ENCODE results near the gene CREG2. TPM values are rescaled to one million over a fixed set of nuclear protein-coding genes. Genes with fewer than 3 reads are reported as not detected.

The CREG2 gene
- total RNA-seq, 1 donor from 2014 or later = 0.17 TPM

- Histone ChIP-seq H3K36me3 (ENCODE audit: control insufficient read depth, insufficient read depth, low read length) (no peaks in the 10 kb centered on the region), H3K27me3 (ENCODE audit: control insufficient read depth, insufficient read depth, low read length) (no peaks in the 10 kb centered on the region), H3K4me3 (ENCODE audit: low read depth, low read length) (no peak overlapping the region)
- TF ChIP-seq, protein P1, sequence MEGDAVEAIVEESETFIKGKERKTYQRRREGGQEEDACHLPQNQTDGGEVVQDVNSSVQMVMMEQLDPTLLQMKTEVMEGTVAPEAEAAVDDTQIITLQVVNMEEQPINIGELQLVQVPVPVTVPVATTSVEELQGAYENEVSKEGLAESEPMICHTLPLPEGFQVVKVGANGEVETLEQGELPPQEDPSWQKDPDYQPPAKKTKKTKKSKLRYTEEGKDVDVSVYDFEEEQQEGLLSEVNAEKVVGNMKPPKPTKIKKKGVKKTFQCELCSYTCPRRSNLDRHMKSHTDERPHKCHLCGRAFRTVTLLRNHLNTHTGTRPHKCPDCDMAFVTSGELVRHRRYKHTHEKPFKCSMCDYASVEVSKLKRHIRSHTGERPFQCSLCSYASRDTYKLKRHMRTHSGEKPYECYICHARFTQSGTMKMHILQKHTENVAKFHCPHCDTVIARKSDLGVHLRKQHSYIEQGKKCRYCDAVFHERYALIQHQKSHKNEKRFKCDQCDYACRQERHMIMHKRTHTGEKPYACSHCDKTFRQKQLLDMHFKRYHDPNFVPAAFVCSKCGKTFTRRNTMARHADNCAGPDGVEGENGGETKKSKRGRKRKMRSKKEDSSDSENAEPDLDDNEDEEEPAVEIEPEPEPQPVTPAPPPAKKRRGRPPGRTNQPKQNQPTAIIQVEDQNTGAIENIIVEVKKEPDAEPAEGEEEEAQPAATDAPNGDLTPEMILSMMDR (IDR thresholded peaks at IDR 0.05; ENCODE audit: insufficient read depth, low read length, poor library complexity, severe bottlenecking) = no peak
- no peak for DNase-seq (ENCODE audit: low read depth)
Measured at GRCh38 chr2:101374821-101375561, 12.3 kb downstream of the CREG2 start.

- Histone ChIP-seq H3K36me3 (ENCODE audit: control insufficient read depth, insufficient read depth, low read length) (no peaks in the 10 kb centered on the region), H3K27me3 (ENCODE audit: control insufficient read depth, insufficient read depth, low read length) (no peaks in the 10 kb centered on the region), H3K4me3 (ENCODE audit: low read depth, low read length) (no peak overlapping the region)
- TF ChIP-seq, protein P1 (IDR thresholded peaks at IDR 0.05; ENCODE audit: insufficient read depth, low read length, poor library complexity, severe bottlenecking) = no peak
- no peak for DNase-seq (ENCODE audit: low read depth)
Measured at GRCh38 chr2:101372792-101373191, 14.5 kb downstream of the CREG2 start.

- Histone ChIP-seq H3K4me3 (ENCODE audit: low read depth, low read length) (no peak overlapping the region), H3K36me3 (ENCODE audit: control insufficient read depth, insufficient read depth, low read length) (no peaks in the 10 kb centered on the region), H3K27me3 (ENCODE audit: control insufficient read depth, insufficient read depth, low read length) (no peaks in the 10 kb centered on the region)
- TF ChIP-seq, protein P1 (IDR thresholded peaks at IDR 0.05; ENCODE audit: insufficient read depth, low read length, poor library complexity, severe bottlenecking) = no peak
- no peak for DNase-seq (ENCODE audit: low read depth)
Measured at GRCh38 chr2:101371636-101372035, 15.7 kb downstream of the CREG2 start.

DNA sequence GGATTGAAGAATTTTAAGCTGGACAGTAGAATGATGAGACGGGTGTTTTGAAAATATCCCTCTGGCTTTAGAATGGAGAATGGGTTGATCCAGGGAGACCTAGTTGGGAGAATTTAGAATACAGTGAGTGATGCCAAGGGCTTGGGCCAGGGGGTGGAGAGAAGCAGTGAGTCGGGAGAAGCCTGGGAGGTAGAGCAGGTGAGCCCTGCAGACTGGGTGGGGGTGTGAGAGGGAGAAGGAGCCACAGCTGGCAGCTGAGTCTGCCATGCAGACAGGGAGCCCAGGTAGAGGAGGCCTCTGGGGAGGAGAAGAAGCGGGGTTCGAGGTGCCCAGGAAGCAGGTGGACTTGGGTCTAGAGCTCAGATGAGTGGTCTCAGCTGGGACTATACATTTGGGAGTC, 18.2 kb downstream of the CREG2 start:
- Histone ChIP-seq H3K36me3 (ENCODE audit: control insufficient read depth, insufficient read depth, low read length) (no peaks in the 10 kb centered on the region), H3K27me3 (ENCODE audit: control insufficient read depth, insufficient read depth, low read length) (no peaks in the 10 kb centered on the region), H3K4me3 (ENCODE audit: low read depth, low read length) (no peak overlapping the region)
- TF ChIP-seq, protein P1 (IDR thresholded peaks at IDR 0.05; ENCODE audit: insufficient read depth, low read length, poor library complexity, severe bottlenecking) = no peak
- no peak for DNase-seq (ENCODE audit: low read depth)

GRCh38 chr2:101368376-101368775, 18.9 kb downstream of the CREG2 start:
- no peak for DNase-seq (ENCODE audit: low read depth)
- no peaks in the 10 kb centered on the region for H3K27me3 ChIP-seq (ENCODE audit: control insufficient read depth, insufficient read depth, low read length)
- no peaks in the 10 kb centered on the region for H3K36me3 ChIP-seq (ENCODE audit: control insufficient read depth, insufficient read depth, low read length)
- H3K4me3 ChIP-seq (ENCODE audit: low read depth, low read length) = no peak overlapping the region
- TF ChIP-seq, protein P1 (IDR thresholded peaks at IDR 0.05; ENCODE audit: insufficient read depth, low read length, poor library complexity, severe bottlenecking) = no peak

GRCh38 chr2:101367508-101367907, 19.8 kb downstream of the CREG2 start:
- no peaks in the 10 kb centered on the region for H3K27me3 ChIP-seq (ENCODE audit: control insufficient read depth, insufficient read depth, low read length)
- TF ChIP-seq, protein P1 (IDR thresholded peaks at IDR 0.05; ENCODE audit: insufficient read depth, low read length, poor library complexity, severe bottlenecking) = no peak
- no peak overlapping the region for H3K4me3 ChIP-seq (ENCODE audit: low read depth, low read length)
- DNase-seq (ENCODE audit: low read depth) = no peak
- H3K36me3 ChIP-seq (ENCODE audit: control insufficient read depth, insufficient read depth, low read length) = no peaks in the 10 kb centered on the region

All from kidney epithelial cell (primary cell).